Right cardiac atrium (tissue), 5 donors: ENCODE measurements around the gene FAM193A. TPM values are rescaled to one million over a fixed set of nuclear protein-coding genes. Genes with fewer than 3 reads are reported as not detected.

Source experiments
- ATAC-seq, 2 donors: fragments of 200-7000 bp; cut with Tn5 transposase; one replicate each; pipeline versions ENCODE4 v1.8.0 to v1.9.1; 2020; ENCODE audit warnings: moderate library complexity in 2 of 2, mild to moderate bottlenecking in 1 of 2
- DNase-seq, 3 donors: peaks; one replicate each; pipeline ENCODE4 v3.0.0-alpha.2; 2020
- H3K27ac ChIP-seq: one replicate; pipeline ENCODE4 v1.5.1; 2013; ENCODE audit warnings: mild to moderate bottlenecking, low read length, control low read depth, moderate library complexity
- H3K27me3 ChIP-seq: one replicate; pipeline ENCODE4 v1.6.1; 2013; ENCODE audit not compliant: control insufficient read depth, insufficient read depth
- H3K4me1 ChIP-seq: one replicate; pipeline ENCODE4 v1.6.1; 2013; ENCODE audit warnings: low read length; ENCODE audit not compliant: control insufficient read depth, insufficient read depth
- H3K4me3 ChIP-seq: one replicate; pipeline ENCODE4 v1.5.1; 2013; ENCODE audit warnings: low read length, control low read depth
- H3K9me3 ChIP-seq: one replicate; pipeline ENCODE4 v1.6.1; 2013; ENCODE audit warnings: low read length; ENCODE audit not compliant: control insufficient read depth
- WGBS: extraction: QIAGEN DNeasy Blood & Tissue Kit; methylation state at CpG from one replicate; pipeline ENCODE4 v1.1.7; 2013; 5-methylcytosine and 5-hydroxymethylcytosine counted together
- intact Hi-C, 4 donors: fragments of 100-400 bp; cut with DNase I; formaldehyde crosslinking; loops; one replicate each; pipeline versions ENCODE4 v1.11.0 to v1.14.0; 2022 to 2023
- polyA plus RNA-seq: library from polyadenylated mRNA; stranded (reverse); fragments of 200-250 nt; gene quantifications from one replicate; pipeline ENCODE4 v1.2.3, GENCODE V29; 2013
- total RNA-seq, 4 donors: library from RNA; stranded (reverse); fragmentation: NEBNext Ultra II Directional; extraction: Animal tissue kit (Norgen Biotek cat#: 25700); gene quantifications; one replicate each; pipeline ENCODE4 v1.2.1, GENCODE V29; 2021
- donor health status: healthy with polysubstance abuse.
- donor health status: DM: no; HTN: yes; CAD: no.
- donor health status: DM: no; HTN: no; CAD: no.
- donor health status: DM: no; HTN: yes; CAD: no; lungs with severe emphysema.
- donor health status: DM: yes; HTN: yes; CAD: no.

FAM193A gene
- total and polyA plus RNA-seq, 5 donors, result 9.7 to 19.2 (median 17.4) TPM

GRCh38 chr4:2742081-2742822 lies 205.8 kb downstream of the FAM193A start:
- H3K4me3 ChIP-seq, result no peak overlapping the region
- ATAC-seq (no peak), DNase-seq (no peak)
- H3K27ac ChIP-seq, result no peak overlapping the region
- H3K4me1 ChIP-seq, result no peaks in the 10 kb centered on the region
- no peaks in the 10 kb centered on the region for H3K9me3 ChIP-seq
- no peaks in the 10 kb centered on the region for H3K27me3 ChIP-seq
- intact Hi-C loops, result no loop called here
- 89% methylated on average over 27 of the region's 27 CpGs for WGBS

DNA sequence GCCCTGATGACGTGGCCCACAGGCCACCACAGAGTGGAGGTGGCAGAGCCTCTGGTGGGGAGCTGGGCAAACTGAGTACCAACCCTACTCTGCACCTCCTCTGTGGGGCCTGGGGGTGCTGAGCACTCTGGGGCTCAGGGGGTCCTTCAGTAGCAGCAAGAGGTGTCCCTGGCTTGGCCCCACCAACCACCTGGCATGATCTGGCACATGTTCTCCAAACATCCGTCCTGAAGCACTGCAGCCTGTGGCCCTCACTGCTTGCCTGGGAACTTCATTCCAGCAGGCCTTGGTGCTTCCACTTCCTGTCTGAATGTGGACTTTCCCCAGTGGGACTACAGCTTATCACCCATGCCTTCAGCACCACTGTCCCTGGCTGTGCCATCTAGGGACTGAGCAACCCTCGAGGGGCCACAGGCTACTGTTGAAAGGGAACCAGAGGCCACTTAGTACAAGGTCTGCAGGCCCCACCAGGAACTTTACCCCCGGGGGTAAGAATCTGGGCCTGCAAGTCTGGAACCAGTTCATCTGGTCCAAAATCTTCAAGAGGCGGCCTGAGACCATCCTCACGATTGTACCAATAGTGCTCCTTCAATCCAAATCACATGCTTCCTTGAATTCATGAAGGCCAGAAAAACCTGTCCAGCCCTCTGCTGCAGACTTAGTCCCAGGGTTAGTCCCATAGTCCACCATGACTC lies 206.5 kb downstream of the FAM193A start:
- Histone ChIP-seq H3K27ac (no peak overlapping the region), H3K4me3 (no peak overlapping the region), H3K9me3 (no peaks in the 10 kb centered on the region), H3K27me3 (no peaks in the 10 kb centered on the region), H3K4me1 (no peaks in the 10 kb centered on the region)
- DNase-seq (no peak), ATAC-seq (no peak)
- WGBS, result 84% methylated on average over 6 of the region's 6 CpGs
- intact Hi-C loops, result no loop called here

- no peaks in the 10 kb centered on the region for H3K4me1 ChIP-seq
- H3K4me3 ChIP-seq, result no peak overlapping the region
- ATAC-seq, result no peak
- no peaks in the 10 kb centered on the region for H3K27me3 ChIP-seq
- 87% methylated on average over 21 of the region's 21 CpGs for WGBS
- no peak for DNase-seq
- H3K27ac ChIP-seq, result no peak overlapping the region
- intact Hi-C loops, result no loop called here
- H3K9me3 ChIP-seq, result no peaks in the 10 kb centered on the region
Measured at GRCh38 chr4:2743518-2744445, 207.3 kb downstream of the FAM193A start.

DNA sequence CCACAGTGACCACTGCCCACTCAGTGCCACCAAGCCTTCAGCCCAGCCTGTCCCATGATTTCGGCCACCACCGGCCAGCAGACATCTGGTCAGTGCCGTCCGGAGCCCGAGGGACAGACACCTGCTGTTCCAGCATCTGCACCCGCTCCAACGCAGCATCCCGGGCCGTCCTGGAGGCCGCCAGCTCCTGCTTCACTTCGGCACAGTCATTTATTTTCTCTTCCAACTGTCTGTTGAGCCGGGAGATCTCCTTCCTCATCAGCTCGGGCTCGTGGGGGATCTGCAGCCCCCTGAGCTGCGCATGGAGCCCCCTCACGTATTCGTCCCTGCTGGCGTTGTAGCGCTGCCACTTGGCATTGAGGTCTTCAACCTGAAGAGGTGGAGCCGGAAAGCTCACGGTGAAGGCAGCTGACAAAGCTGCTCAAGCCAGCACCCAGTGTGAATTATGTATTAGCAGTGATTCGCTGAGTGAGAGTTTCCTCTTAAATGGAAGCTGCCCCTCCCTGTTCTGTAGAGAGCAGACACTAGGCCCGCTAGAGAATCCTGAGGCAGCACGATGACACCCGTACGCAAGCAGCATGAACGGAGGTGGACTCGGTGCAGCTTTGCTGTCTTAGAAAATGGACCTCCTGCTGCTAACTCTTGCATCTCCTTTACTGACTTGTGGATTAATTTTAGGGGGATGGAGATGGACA lies 208.3 kb downstream of the FAM193A start:
- Histone ChIP-seq H3K9me3 (no peaks in the 10 kb centered on the region), H3K27ac (no peak overlapping the region), H3K27me3 (no peaks in the 10 kb centered on the region), H3K4me3 (no peak overlapping the region), H3K4me1 (peaks cover 2% of the 10 kb centered on the region)
- WGBS, result 92% methylated on average over 28 of the region's 28 CpGs
- ATAC-seq (no peak), DNase-seq (no peak)
- intact Hi-C loops, result no loop called here

DNA sequence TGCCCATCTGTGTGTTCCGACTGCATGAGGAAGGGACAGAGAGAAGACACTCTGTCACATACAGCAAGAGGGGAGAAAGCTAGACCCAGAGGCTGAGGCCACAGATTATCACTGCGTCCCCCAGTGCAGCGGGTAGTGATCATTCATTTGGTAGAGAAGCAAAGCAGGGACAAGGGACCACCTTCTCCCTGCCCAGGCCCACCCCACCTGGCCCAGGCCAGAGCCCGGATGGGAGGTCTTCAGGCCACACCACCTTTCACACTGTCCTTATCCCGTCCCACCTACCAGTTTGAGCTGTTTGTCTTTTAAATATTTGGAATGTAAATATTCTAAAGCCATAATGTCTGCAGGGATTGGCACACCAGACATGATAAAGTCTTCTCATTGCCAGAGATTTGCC lies 209.1 kb downstream of the FAM193A start:
- no peak for ATAC-seq
- 96% methylated on average over 5 of the region's 5 CpGs for WGBS
- peaks cover 2% of the 10 kb centered on the region for H3K4me1 ChIP-seq
- H3K27ac ChIP-seq, result peak overlapping the region; percentile 7
- H3K9me3 ChIP-seq, result no peaks in the 10 kb centered on the region
- intact Hi-C loops, result no loop called here
- no peaks in the 10 kb centered on the region for H3K27me3 ChIP-seq
- no peak overlapping the region for H3K4me3 ChIP-seq
- no peak for DNase-seq

GRCh38 chr4:2745981-2746806 lies 209.7 kb downstream of the FAM193A start:
- Histone ChIP-seq H3K4me3 (no peak overlapping the region), H3K9me3 (no peaks in the 10 kb centered on the region), H3K27ac (peak overlapping the region; percentile 7), H3K27me3 (no peaks in the 10 kb centered on the region), H3K4me1 (peaks cover 2% of the 10 kb centered on the region)
- ATAC-seq (peak; percentile 25 to 75), DNase-seq (peak; percentile 60 to 73 (median 63))
- intact Hi-C loops, result no loop called here
- WGBS, result 68% methylated on average over 21 of the region's 21 CpGs

DNA sequence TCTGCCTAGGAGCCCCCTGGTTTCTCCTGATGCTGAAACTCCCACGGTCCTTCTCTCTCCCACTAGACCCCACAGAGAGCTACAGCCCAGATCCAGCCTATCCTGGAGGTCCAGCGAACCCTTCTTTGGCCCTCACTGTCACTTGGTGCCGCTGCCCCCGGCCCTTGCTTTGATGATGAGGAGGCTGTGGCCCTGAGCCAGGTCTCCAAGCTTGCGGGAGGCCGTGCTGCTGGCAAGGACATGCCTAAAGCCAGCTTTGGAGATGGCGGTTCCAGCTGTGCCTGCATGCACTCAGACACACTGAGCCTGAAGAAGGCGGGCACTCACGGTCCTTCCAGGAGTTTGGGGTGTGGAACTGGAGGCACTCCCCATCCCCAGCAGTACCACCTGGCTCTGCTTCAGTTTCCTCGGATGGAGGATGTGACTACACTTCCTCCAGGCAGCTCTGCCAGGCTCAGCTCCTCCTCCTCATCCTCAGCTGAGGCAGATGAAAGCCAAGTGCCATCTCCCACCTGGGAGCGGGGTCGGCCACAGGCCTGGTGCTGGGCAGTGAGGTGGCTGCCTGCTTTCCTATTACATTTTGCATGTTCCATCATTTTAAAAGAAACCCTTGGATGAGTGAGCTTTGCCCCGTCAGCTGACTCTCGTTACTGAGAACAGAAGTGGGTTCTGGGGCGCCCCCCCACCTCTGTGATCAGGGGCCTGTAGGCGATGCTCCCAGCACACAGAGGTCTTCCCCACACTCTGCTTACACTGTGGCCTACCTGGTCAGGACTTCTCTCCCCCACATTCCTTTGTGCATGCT lies 210.6 kb downstream of the FAM193A start:
- ATAC-seq (no peak), DNase-seq (no peak)
- WGBS, result 83% methylated on average over 16 of the region's 16 CpGs
- no peak overlapping the region for H3K4me3 ChIP-seq
- H3K9me3 ChIP-seq, result no peaks in the 10 kb centered on the region
- intact Hi-C loops, result no loop called here
- peaks cover 2% of the 10 kb centered on the region for H3K4me1 ChIP-seq
- H3K27ac ChIP-seq, result no peak overlapping the region
- no peaks in the 10 kb centered on the region for H3K27me3 ChIP-seq

GRCh38 chr4:2750719-2751605 lies 214.5 kb downstream of the FAM193A start:
- intact Hi-C loops, result loop anchor here in 1 of 4 donors (10.0 kb wide), 1 partner anchor 284 kb away; no protein-coding TSS in a partner anchor
- Histone ChIP-seq H3K9me3 (no peaks in the 10 kb centered on the region), H3K27ac (no peak overlapping the region), H3K4me1 (peaks cover 9% of the 10 kb centered on the region), H3K4me3 (no peak overlapping the region), H3K27me3 (no peaks in the 10 kb centered on the region)
- DNase-seq (no peak), ATAC-seq (no peak)
- 64% methylated on average over 19 of the region's 19 CpGs for WGBS

DNA sequence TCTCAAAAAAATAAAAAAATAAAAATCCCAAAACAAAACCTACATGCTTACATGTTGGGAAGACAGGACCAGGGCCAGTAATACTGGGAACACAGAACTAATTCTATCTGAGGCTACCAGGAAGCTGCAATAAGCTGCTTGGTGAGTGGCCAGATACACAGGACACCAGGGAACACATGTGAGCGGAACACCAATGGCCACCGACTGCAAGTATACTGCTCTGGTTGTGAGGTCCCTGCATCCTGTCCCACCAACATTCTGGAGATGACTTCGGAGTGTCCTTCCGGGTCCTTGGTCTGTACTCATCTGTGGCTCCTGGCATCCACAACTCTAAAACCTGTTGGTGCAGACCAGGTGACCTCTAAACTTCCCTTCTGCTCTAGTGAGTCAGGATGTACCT lies 217.0 kb downstream of the FAM193A start:
- peaks cover 9% of the 10 kb centered on the region for H3K4me1 ChIP-seq

More for the DNA sequence above, 217.0 kb downstream of the FAM193A start:
- WGBS, result 71% methylated on average over 4 of the region's 4 CpGs
- intact Hi-C loops, result loop anchor here in 1 of 4 donors (10.0 kb wide), 1 partner anchor 281 kb away; no protein-coding TSS in a partner anchor
- DNase-seq (peak in 1 of 3 donors; percentile 47), ATAC-seq (no peak)
- Histone ChIP-seq H3K9me3 (no peaks in the 10 kb centered on the region), H3K27me3 (no peaks in the 10 kb centered on the region), H3K4me3 (no peak overlapping the region), H3K27ac (no peak overlapping the region)
